Right ventricle myocardium inferior (tissue), 1 donor: ENCODE results near the gene KDSR. TPM values are rescaled to one million over a fixed set of nuclear protein-coding genes. Genes with fewer than 3 reads are reported as not detected.

Source experiments
- ATAC-seq: fragments of 200-7000 bp; cut with Tn5 transposase; one replicate; pipeline ENCODE4 v1.9.1; 2020; ENCODE audit warnings: mild to moderate bottlenecking, moderate library complexity
- DNase-seq: peaks from one replicate; pipeline ENCODE4 v3.0.0; 2021; ENCODE audit errors: missing footprints
- intact Hi-C: fragments of 100-400 bp; cut with DNase I; formaldehyde crosslinking; loops from one replicate; pipeline ENCODE4 v1.11.0; 2022
- total RNA-seq: library from RNA; stranded (reverse); fragmentation: NEBNext Ultra II Directional; extraction: Animal tissue kit (Norgen Biotek cat#: 25700); gene quantifications from one replicate; pipeline ENCODE4 v1.2.1, GENCODE V29; 2021
- donor health status: DM: no; HTN: yes; CAD: no; lungs with severe emphysema.

The KDSR gene
- total RNA-seq, 1 donor from 2014 or later = 32.3 TPM

DNA sequence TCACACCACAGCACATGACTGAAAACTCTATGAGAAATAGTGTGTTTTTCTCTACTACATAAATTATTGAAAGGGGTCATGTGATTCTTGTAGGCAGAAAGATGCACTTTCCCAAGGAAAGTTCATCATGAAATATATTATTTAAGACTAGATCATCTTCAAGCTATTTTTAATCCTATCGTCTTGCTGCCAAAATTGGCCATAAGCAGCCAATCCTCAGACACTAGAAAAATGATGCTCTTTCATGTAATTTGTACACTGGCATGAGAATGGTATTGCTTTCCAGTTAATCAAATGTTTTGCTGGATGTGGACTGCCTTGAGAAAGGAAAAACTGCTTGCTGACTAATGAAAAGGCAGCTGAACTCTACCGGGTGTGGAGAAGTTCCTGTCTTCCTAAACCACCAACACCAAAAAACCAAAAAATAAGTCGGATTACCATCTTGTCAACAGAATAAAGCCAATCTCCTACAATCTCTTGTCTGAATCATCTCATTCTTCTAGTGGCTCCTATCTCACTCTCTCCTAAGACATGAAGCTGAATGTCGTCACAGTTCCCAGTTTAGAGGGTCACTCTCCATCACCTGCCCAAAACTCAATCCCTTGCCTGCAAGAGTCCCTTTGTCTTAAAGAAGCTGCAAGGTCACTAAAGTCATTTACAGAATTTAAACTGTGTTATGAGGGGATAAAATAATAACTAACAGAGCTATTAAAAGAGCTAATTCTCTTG is 52.8 kb downstream of the KDSR start:
- intact Hi-C loops = loop anchor here (5.0 kb wide), 1 partner anchor 77 kb away; no protein-coding TSS in a partner anchor
- no peak for DNase-seq

DNA sequence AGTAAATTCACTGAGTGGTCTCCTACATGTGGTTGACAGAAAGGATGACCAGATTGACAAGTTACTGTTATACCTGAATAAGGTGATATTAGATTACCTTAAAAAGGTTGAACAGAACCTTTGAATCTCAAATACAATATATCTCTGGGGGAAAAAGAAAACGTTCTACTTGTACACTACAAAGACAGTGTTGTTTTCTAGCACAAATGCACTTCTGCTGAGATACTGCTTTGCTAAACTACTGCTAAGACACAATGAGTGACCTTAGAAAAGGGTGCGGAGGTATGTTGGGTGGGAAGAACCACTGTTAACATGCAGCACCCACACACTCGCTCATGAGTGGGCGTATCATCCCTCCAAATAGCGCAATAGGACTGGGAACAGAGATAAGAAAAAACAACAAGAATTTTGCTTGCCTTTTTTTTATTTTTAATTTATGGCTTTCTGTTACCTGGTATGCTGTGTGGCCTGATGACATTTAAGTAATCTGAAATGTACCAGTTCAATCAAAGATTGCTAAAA is 53.5 kb downstream of the KDSR start:
- no peak for DNase-seq
- intact Hi-C loops = loop anchor here (5.0 kb wide), 1 partner anchor 76 kb away; no protein-coding TSS in a partner anchor
- no peak for ATAC-seq

More for the DNA sequence above, 52.8 kb downstream of the KDSR start:
- ATAC-seq = no peak

DNA sequence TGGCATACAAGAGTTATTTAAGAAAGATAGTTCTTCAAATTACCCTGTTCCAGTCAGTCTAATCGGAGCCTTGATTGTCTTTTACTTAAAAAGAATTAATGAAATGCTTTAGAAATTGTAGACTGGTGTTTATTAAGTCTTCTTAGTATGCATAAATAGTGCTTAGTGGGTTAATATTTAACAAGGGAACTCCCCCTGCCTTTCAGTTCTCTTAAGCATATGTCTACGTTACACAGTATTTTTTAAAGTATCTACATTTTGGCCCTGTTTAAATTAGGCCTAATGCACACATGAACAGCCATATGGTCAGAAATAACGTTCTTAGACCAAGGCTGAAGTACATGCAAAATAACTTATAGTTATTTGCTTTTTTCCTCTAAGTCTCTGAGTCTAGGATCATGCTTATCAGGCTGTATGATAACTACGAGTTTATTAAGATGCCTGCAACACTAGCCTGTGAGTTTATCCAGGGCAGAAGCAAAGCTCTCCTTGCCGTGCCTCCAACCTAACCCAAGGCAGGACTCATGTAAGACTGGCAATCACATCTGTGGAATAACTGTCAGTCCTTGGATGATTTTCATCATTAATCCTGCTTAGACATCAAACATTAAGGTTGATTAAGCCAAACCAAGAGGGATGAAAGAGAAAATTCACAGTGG is 54.1 kb downstream of the KDSR start:
- DNase-seq (no peak), ATAC-seq (no peak)
- intact Hi-C loops = loop anchor here (5.0 kb wide), 1 partner anchor 76 kb away; no protein-coding TSS in a partner anchor

DNA sequence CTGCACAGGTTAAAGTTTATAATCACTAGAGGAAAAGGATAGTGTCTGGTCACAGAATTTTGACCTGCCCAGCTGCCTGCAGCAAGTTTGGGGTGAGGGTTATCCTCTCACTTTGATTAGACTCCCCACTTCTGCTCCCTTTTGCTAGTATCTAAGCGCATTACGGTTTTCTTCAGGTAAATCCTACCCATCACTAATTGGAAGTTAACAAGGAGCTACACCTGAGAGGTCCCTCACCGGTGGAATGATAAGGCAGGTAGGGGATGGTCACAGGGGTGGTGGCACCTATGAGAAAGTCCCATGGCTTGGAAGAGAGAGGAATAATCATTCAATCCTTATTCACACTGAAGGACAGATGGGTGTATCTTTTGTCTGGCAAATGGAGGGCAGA is 55.0 kb downstream of the KDSR start:
- DNase-seq = no peak
- ATAC-seq = no peak
- intact Hi-C loops = loop anchor here (5.0 kb wide), 1 partner anchor 75 kb away; no protein-coding TSS in a partner anchor

DNA sequence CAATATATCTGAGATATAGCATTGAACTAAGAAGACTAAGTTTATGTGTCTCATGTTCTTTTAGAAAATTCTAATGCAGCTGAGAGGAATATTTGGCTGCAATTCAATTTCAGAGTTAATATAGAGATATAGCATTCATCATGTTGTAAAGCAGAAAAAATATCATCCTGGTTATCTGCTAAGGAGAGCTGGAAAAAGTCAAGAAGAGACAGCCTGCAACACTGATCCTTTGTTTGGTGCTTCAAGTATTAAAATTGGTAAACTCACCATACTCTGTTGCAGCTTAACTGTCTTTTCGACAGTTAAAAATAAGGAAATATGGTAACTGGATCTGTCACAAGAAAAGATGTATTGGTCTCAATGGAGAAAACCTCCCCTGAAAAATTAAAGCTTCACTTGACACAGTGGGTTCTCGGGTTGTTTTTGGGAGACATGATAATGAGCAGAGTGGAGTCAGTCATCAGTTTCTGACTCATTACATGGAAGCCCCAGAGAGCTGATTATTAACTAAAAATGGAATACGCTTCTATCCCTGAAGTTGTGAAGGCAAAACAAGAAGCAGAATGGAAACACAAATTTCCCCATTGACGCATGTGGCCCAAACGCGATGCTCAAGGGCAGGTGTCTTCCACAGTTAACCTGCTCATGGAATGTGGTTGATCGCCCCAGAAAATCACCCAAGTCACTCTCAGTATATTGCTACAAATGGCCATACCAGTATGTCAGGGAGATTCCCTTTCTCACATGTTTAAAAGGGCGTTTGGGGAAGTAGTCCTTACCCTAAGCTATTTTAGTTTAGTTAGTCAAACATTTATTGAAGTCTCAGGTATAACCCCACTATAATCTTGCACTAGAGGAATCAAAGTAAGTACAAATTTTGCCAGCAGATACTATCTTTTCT is 55.6 kb downstream of the KDSR start:
- intact Hi-C loops = loop anchor here (5.0 kb wide), 1 partner anchor 74 kb away; no protein-coding TSS in a partner anchor
- DNase-seq (no peak), ATAC-seq (no peak)

DNA sequence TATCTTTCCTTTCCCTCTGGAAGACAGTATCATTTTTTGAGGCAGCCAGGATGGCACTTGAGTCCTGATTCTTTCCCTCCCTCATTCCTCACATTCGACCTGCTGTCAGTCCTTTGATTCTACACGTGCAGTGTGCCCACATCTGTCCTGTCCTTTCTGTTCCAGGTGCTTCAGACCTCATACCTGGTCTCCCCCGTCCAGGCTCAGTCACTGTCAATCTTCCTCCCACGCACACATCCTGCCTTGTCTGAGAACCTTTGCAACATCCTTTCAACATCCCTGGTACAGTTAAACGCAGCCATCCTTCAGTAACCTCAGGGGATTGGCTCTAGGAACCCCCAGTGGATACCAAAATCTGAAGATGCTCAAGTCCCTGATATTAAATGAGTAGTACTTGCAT is 57.6 kb downstream of the KDSR start:
- intact Hi-C loops = no loop called here
- ATAC-seq (no peak), DNase-seq (no peak)

DNA sequence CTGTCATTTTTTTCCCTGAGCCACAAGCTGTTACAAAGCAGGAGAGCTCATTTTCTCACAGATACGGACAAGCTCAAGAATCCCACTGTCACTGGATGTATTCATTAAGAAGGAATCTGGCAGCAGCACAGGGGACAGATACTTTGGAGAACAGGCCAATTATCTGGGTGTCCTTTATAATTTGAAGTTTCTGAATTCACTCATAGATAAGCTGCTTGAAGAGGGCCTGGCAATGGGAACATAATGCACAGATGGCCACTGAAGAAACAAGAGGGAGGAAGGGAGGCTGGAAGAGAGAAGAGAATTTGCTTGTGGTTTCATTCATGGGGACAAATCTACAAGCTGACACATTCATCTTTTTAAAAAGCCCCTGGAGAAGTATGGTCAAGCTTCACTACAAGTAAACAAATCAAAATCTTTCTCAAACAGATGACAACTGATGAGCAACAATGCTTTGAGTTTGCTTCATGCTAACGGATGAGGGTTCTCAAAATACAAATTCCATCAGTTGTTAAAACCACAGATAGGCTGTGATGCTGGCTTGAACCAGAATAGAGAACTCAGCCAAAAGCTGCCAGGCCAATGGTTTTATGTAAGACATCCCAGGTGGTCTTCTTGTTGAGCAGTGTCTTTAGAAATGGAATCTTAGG is 59.3 kb downstream of the KDSR start:
- no peak for DNase-seq
- peak; percentile 83 for ATAC-seq
- intact Hi-C loops = no loop called here

DNA sequence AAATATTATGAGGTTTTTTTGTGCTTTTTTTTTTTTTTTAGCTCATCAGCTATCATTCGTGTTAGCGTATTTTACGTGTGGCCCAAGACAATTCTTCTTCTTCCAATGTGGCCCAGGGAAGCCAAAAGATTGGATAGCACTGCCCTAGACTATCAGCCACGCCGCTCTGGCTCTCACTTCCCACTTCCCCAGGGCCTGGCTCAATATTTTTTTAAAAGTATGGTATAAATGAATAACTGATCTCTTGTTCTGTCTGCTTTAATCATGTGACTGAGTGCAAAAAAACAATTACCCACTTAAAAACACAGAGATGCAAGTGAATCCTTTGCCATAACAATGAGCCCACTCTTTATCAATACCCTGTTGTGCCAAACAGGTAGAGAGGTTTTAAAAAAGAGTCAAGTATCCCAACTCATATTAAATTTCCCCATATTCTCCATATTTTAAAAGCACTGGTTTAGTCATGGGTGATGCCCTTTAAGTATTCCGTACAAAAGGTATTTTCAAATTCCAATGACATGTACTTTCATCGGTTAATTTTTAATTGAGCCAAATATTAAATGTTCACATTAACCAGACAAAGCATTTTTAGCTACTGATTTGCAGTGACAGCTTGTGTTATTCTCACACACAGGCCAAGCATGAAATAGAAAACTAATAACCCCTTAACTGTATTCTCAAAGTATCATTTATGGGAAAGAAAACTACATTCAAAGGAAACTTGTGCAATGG is 60.0 kb downstream of the KDSR start:
- intact Hi-C loops = no loop called here
- no peak for DNase-seq
- no peak for ATAC-seq

DNA sequence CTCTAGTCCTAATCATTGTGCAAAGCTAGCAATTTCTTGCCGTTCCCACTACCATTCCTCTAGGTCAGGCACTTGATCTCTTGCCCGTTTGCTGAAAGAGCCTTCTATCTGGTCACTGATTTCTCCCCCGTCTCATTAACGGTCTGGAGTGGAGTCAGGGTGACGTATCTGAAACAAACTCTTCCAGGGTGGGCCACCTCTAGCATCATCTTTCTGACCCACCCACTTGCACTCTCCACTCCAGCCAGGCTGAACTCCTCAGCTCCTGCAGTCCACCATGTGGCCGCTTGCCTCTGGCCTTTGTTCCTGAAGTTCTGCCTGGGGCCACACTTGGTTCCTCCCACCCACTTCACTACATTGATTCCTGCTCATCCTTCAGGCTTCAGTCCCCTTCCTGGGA is 60.8 kb downstream of the KDSR start:
- ATAC-seq (no peak), DNase-seq (no peak)
- intact Hi-C loops = no loop called here

DNA sequence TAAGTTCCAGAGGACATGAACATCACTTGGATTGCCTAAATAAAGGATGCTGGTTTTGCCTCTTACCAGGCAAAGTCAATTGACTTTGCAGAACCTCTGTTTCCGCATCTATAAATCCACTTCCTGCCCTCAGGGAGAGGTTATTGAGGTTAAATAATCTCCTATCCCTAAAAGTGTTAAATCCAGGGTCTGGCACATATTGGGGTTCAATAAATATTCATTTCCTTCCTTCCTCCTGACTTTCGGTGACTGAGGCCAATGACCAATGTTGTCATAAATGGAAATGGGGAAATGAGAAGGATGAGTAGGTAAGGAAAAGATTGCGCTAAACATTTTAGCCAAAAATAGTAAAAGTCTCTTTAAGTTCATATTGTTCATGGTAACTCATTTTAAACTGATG is 63.5 kb downstream of the KDSR start:
- intact Hi-C loops = no loop called here
- DNase-seq = no peak
- ATAC-seq = no peak

DNA sequence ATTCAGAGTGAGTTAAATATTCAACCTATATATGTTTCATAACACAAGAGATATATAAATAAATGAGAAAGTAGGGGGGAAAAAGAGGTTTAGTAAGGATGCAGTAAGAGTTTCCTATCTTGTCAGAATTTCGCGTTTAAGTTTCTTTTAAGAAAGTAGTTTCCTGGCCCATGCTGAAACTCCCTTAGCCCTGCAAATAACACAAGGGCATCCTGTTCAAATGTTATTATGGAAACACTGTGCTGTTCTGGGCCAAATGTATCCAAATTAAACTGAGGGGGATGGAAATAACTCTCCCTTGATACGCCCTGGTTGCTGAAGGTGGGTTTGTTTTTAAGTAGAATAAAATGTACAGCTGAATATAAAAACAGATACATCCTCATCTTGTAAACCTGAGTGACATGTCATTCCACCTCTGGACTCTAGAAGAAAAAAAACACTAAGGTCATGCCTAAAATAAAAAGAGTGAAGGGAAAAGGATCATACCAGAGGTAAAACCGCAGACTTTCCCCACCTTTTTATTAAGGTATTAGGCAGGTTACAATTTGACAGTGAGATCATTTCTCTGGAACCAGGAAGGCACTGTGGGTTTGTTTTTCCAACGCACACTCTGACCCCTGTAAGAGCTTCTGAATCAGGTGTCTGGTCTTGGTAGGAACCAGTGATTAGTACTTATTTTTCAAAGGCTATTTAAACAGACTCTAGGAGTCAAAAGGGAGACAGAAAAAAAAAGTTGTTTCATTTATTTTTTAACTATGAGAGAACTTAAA is 64.2 kb downstream of the KDSR start:
- ATAC-seq (no peak), DNase-seq (no peak)
- intact Hi-C loops = no loop called here

DNA sequence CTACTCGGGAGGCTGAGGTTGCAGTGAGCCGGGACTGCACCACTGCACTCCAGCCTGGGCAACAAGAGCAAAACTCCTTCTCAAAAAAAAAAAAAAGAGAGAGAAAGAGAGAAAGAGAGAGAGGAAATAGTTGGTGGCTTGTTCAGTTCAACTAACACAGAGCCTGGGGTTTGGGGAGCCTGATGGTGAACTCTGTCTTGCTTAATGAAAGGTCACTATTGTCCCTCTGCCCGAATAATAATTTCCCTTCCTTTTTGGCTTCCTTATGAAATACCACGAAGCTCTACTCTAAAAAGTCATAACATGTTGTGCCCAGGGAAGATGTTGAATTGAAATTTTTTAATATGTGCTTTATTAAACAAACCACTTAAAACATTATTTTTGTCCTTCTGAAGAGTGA is 64.8 kb downstream of the KDSR start:
- intact Hi-C loops = no loop called here
- no peak for DNase-seq
- no peak for ATAC-seq

DNA sequence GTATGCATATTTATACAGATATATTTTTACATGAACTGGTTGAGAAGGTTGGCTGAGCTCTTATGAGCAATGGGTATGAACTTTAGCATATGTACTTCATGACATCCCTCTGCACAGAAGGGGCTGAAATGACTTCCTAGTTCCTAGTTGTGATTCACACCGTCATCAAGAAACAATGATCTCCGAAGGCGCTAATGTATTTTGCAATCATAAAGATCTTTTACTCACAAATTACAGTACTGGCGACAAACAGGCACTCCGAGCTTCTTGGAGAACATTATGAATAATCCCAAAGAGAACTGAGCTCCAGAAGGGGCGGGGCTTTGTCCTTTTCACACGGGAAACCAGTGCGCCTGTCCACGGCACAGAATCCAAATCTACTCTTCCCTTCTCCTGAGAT is 65.6 kb downstream of the KDSR start:
- DNase-seq (no peak), ATAC-seq (peak; percentile 46)
- intact Hi-C loops = no loop called here

DNA sequence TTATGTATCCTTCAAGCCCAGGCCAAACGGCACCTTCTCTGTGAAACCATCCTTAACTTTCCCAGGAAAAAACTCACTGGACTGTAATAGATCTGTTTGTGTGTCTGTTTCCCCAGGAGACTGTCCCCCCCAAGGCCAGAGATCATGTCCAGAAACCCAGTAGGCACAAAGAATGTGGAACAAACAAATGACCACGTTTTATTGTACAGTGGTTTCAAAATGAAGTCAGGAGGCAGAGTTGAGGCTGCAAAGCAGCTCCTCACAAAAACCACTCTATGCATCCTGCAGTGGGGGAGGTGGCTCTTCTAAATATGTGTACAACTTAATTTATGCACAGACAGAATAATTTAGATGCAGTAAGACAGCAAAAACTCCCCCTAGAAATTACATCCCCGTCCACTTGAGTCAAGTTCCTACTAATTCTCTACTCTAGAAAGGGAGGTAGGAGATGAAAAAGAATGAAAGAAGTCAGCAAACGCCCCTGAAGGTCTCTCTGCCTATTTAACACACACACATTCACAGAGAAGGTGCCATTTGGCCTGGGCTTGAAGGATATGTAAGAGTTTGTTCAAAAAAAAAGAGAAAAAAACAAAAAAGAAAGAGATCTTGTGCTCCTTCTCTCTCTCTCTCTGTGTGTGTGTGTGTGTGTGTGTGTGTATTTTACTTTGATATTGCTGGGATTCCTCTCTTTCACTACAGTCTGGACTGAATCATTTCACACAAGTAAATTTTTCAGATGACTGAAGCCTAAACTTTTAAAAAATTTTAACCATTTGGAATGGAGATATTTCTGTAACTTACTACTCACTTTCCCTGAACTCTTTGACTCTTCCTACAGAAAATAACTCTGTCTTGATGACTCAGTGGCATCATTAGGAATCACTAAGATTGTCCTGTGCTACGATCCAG is 66.9 kb downstream of the KDSR start:
- DNase-seq = no peak
- intact Hi-C loops = no loop called here
- no peak for ATAC-seq

DNA sequence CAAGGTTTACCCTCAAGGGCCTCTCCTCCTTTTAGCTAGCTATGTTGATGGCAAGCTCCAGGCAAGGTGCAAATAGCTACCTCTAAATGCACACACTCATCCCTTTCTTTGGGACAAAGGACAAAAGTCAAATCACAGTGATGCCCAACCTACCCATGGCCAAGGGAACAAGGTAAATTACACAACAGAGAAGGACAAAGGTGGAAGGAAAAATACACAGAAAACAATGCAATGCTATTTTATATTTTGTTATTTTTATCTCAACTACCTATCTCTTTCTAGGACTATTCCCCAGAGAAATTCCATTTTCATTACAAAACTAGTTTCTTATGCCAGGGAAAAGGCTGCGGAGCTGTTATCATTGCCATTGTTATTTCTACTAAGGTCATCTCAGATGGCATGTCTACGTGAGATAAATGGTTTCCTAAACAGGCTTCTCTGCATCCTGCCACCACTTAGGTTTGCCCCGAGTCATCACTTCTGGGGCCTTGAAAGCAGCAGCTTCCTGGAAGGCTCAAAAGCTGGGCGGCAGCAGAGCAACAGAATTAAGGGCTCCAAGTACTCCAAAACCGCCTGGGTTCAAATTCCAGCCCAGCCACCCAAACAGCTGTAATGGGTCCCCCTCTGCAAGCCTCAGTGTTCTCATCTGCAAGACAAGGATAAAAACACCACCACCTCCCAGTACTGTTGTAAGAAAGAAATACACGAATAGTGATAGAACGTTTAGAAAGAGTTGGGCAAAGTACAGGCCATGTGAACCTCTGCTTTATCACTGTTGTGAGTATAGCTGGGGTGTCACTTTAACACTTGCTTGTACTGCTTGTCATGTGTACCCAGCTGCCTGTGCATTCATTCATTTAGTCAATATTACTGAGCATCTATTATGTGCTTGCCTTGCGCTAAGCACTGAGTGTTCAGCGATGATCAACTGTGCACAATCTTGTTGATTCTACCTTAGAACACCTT is 68.3 kb downstream of the KDSR start:
- DNase-seq (no peak), ATAC-seq (no peak)
- intact Hi-C loops = no loop called here
